Panc1 (cell line): ENCODE data around the gene PEX5L. TPM values are rescaled to one million over a fixed set of nuclear protein-coding genes. Genes with fewer than 3 reads are reported as not detected.

Experiments
- ATAC-seq: fragments of 200-7000 bp; cut with Tn5 transposase; 2 replicates; pipeline ENCODE4 v1.9.1; 2020; ENCODE audit warnings: mild to moderate bottlenecking, moderate library complexity
- BruUV-seq: library from RNA; stranded (reverse); fragments of 400-500 nt; replicated peaks from 2 replicates; lab custom pipeline; 2021; lab: Mats Ljungman, UMichigan
- CTCF ChIA-PET: fragments of 300-600 bp; sonication (Branson Sonifier 250); formaldehyde crosslinking; loops from one replicate; lab custom pipeline; 2022; ENCODE audit warnings: antibody characterized with exemption; lab: Charles Lee
- POLR2A ChIA-PET: fragments of 300-600 bp; sonication (Branson Sonifier 250); formaldehyde crosslinking; loops from one replicate; lab custom pipeline; 2022; ENCODE audit warnings: antibody characterized with exemption; lab: Charles Lee
- DNase-seq: peaks from one replicate; pipeline ENCODE4 v3.0.0-alpha.2; 2010; ENCODE audit warnings: low read depth, low spot score
- H3K27ac ChIP-seq: 2 replicates; pipeline ENCODE4 v1.5.1; 2011; ENCODE audit warnings: mild to moderate bottlenecking, low read length, inconsistent platforms
- H3K27me3 ChIP-seq: fragments of 200-500 bp; sonication (Bioruptor generic); 2 replicates; pipeline ENCODE4 v1.6.0; 2014; ENCODE audit warnings: low read length, inconsistent platforms; ENCODE audit not compliant: control insufficient read depth, insufficient read depth
- H3K36me3 ChIP-seq: fragments of 200-500 bp; sonication (Bioruptor generic); 2 replicates; pipeline ENCODE4 v1.5.1; 2014; ENCODE audit warnings: inconsistent platforms, mild to moderate bottlenecking, low read length, moderate library complexity; ENCODE audit not compliant: control insufficient read depth, insufficient read depth
- H3K4me1 ChIP-seq: 2 replicates; pipeline ENCODE4 v1.5.1; 2011; ENCODE audit warnings: inconsistent platforms, mild to moderate bottlenecking, low read length, moderate library complexity; ENCODE audit not compliant: control insufficient read depth, insufficient read depth
- H3K4me3 ChIP-seq, 2 experiments: 2 replicates each; pipeline ENCODE4 v1.5.1; 2011 to 2012; ENCODE audit warnings: low read depth in 2 of 2, low read length in 2 of 2, mild to moderate bottlenecking in 2 of 2, inconsistent platforms in 1 of 2, moderate library complexity in 1 of 2
- H3K9me3 ChIP-seq: fragments of 200-500 bp; sonication (Bioruptor generic); 2 replicates; pipeline ENCODE4 v1.5.1; 2014; ENCODE audit warnings: low read depth, mild to moderate bottlenecking, inconsistent platforms, low read length, moderate library complexity; ENCODE audit not compliant: control insufficient read depth, insufficient read depth
- CTCF ChIP-seq: fragments of 450-650 bp; IDR thresholded peaks from 2 replicates; pipeline ENCODE4 v1.5.1; 2017; ENCODE audit warnings: mild to moderate bottlenecking
- POLR2AphosphoS5 ChIP-seq: IDR thresholded peaks from 2 replicates; pipeline ENCODE4 v1.6.1; 2012; ENCODE audit warnings: mild to moderate bottlenecking, low read depth, low read length, moderate library complexity
- SIN3A ChIP-seq: IDR thresholded peaks from 2 replicates; pipeline ENCODE4 v1.6.1; 2012; ENCODE audit warnings: low read depth, mild to moderate bottlenecking, low read length, moderate library complexity, borderline replicate concordance; ENCODE audit not compliant: insufficient read depth
- TCF7L2 ChIP-seq: IDR thresholded peaks from 2 replicates; pipeline ENCODE4 v1.6.1; 2011; ENCODE audit warnings: mild to moderate bottlenecking, low read depth, low read length, inconsistent platforms
- in situ Hi-C: cut with HindIII; loops from 2 replicates; pipeline ENCODE4 v1.10.0; 2016; ENCODE audit warnings: low sequenced_read_pairs, low pct_unique_long_range_greater_than_20kb
- intact Hi-C: fragments of 100-400 bp; cut with micrococcal nuclease; formaldehyde crosslinking; loops from one replicate; pipeline ENCODE4 v1.10.0; 2022; ENCODE audit not compliant: unreplicated experiment
- total RNA-seq: library from RNA; stranded (reverse); gene quantifications from one replicate; pipeline ENCODE4 v1.2.1, GENCODE V29; 2021; ENCODE audit not compliant: unreplicated experiment
- TF ChIP-seq, protein P1 (sequence below), 2 experiments: IDR thresholded peaks; 2 replicates each; pipeline ENCODE4 v1.6.1; 2011 to 2012; ENCODE audit warnings: low read depth in 2 of 2, control low read depth in 1 of 2, low read length in 1 of 2, mild to moderate bottlenecking in 1 of 2, moderate library complexity in 1 of 2; ENCODE audit not compliant: insufficient read depth in 1 of 2

Gene PEX5L
- total RNA-seq, 1 experiment from 2014 or later = 0.23 TPM

DNA sequence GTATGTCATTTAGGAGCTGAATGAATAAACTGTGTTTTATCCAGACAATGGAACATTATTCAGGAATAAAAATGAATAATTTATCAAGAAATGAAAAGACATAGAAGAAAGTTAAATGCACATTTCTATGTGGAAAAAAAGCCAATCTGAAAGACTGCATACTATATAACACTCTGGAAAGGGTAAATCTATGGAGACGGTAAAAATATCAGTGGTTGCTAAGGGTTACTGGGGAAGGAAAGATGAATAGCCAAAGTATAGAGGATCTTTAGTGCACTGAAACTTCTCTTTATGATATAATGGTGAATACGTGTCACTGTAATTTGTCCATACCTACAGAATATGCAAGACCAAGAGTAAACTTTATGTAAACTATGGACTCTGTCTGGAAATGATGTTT is 46.0 kb upstream of the PEX5L start:
- H3K9me3 ChIP-seq = no peaks in the 10 kb centered on the region
- no peak overlapping the region for H3K27ac ChIP-seq
- H3K4me3 ChIP-seq = no peak overlapping the region
- H3K27me3 ChIP-seq = no peaks in the 10 kb centered on the region
- ATAC-seq = no peak
- BruUV-seq = no TSS peak
- TF ChIP-seq POLR2AphosphoS5 (no peak), SIN3A (no peak), TCF7L2 (no peak), CTCF (no peak)
- TF ChIP-seq, protein P1, sequence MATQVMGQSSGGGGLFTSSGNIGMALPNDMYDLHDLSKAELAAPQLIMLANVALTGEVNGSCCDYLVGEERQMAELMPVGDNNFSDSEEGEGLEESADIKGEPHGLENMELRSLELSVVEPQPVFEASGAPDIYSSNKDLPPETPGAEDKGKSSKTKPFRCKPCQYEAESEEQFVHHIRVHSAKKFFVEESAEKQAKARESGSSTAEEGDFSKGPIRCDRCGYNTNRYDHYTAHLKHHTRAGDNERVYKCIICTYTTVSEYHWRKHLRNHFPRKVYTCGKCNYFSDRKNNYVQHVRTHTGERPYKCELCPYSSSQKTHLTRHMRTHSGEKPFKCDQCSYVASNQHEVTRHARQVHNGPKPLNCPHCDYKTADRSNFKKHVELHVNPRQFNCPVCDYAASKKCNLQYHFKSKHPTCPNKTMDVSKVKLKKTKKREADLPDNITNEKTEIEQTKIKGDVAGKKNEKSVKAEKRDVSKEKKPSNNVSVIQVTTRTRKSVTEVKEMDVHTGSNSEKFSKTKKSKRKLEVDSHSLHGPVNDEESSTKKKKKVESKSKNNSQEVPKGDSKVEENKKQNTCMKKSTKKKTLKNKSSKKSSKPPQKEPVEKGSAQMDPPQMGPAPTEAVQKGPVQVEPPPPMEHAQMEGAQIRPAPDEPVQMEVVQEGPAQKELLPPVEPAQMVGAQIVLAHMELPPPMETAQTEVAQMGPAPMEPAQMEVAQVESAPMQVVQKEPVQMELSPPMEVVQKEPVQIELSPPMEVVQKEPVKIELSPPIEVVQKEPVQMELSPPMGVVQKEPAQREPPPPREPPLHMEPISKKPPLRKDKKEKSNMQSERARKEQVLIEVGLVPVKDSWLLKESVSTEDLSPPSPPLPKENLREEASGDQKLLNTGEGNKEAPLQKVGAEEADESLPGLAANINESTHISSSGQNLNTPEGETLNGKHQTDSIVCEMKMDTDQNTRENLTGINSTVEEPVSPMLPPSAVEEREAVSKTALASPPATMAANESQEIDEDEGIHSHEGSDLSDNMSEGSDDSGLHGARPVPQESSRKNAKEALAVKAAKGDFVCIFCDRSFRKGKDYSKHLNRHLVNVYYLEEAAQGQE (IDR thresholded peaks at IDR 0.05; ENCODE audit: insufficient read depth in 1 of 2, low read depth in 2 of 2, low read length in 1 of 2) = no peak
- intact Hi-C loops = no loop called here
- H3K36me3 ChIP-seq = no peaks in the 10 kb centered on the region
- CTCF ChIA-PET = no interaction called here
- DNase-seq = no peak
- no peaks in the 10 kb centered on the region for H3K4me1 ChIP-seq
- in situ Hi-C loops = no loop called here
- POLR2A ChIA-PET = no interaction called here

GRCh38 chr3:180078592-180078991 is 41.9 kb upstream of the PEX5L start:
- BruUV-seq = no TSS peak
- H3K36me3 ChIP-seq = no peaks in the 10 kb centered on the region
- no peak overlapping the region for H3K27ac ChIP-seq
- no peaks in the 10 kb centered on the region for H3K4me1 ChIP-seq
- intact Hi-C loops (no loop called here), in situ Hi-C loops (no loop called here)
- DNase-seq = no peak
- POLR2A ChIA-PET = interaction anchor here (0.6 kb wide), 1 partner anchor 619 kb away, joined by 4 read pairs; no protein-coding TSS in a partner anchor
- no peak for ATAC-seq
- no peak for TF ChIP-seq CTCF
- TF ChIP-seq TCF7L2 = no peak
- no peak for TF ChIP-seq POLR2AphosphoS5
- H3K4me3 ChIP-seq = no peak overlapping the region
- CTCF ChIA-PET = no interaction called here
- no peaks in the 10 kb centered on the region for H3K27me3 ChIP-seq
- H3K9me3 ChIP-seq = no peaks in the 10 kb centered on the region
